KG1 (cell line): ENCODE data around the gene KLF17.

Experiments
- DNase-seq: peaks from one replicate; lab custom pipeline; 2025; lab: John Stamatoyannopoulos, UW

The KLF17 gene

GRCh38 chr1:44152692-44153091, 34.1 kb downstream of the KLF17 start:
- no peak for DNase-seq

GRCh38 chr1:44154049-44154448, 35.4 kb downstream of the KLF17 start:
- DNase-seq, result no peak

GRCh38 chr1:44157903-44158302, 39.3 kb downstream of the KLF17 start:
- DNase-seq, result no peak

GRCh38 chr1:44158871-44159270, 40.2 kb downstream of the KLF17 start:
- no peak for DNase-seq

- no peak for DNase-seq
These were observed 42.9 kb downstream of the KLF17 start for GRCh38 chr1:44161546-44161945.

GRCh38 chr1:44168520-44169098, 50.0 kb downstream of the KLF17 start:
- no peak for DNase-seq

- no peak for DNase-seq
These were observed 51.7 kb downstream of the KLF17 start for GRCh38 chr1:44170281-44170823.

GRCh38 chr1:44174630-44175029, 56.0 kb downstream of the KLF17 start:
- DNase-seq, result no peak
